HepG2 (cell line): ENCODE results near the gene HEPHL1. TPM values are rescaled to one million over a fixed set of nuclear protein-coding genes. Genes with fewer than 3 reads are reported as not detected.

ENCODE experiments used
- ATF7 ChIP-seq, 2 experiments: fragments of 450-650 bp in 1 of 2; sonication (generic) in 1 of 2; formaldehyde crosslinking in 1 of 2; IDR thresholded peaks; 2 replicates each; pipeline versions ENCODE4 v1.4.0 to v1.6.1; 2016 to 2020; ENCODE audit warnings: antibody characterized with exemption in 1 of 2, mild to moderate bottlenecking in 1 of 2, missing genetic modification reagents in 1 of 2
- GRHL1 ChIP-seq: sonication (generic); formaldehyde crosslinking; conservative IDR thresholded peaks from 2 replicates; pipeline ENCODE4 v1.8.0; 2022; ENCODE audit warnings: missing genetic modification reagents
- NFIC ChIP-seq: IDR thresholded peaks from 2 replicates; pipeline ENCODE4 v1.6.1; 2012; ENCODE audit warnings: mild to moderate bottlenecking, low read length, inconsistent platforms
- PHF5A ChIP-seq: IDR thresholded peaks from one replicate; pipeline ENCODE4 v1.6.1; 2018; ENCODE audit warnings: low read depth, missing genetic modification reagents; ENCODE audit not compliant: unreplicated experiment
- POLR2AphosphoS5 ChIP-seq: IDR thresholded peaks from 2 replicates; pipeline ENCODE4 v1.6.1; 2012; ENCODE audit warnings: low read depth, low read length
- PRPF4 ChIP-seq: fragments of 200-400 bp; formaldehyde crosslinking; IDR thresholded peaks from 2 replicates; pipeline ENCODE4 v1.6.1; 2016; ENCODE audit warnings: low read length, low read depth; ENCODE audit not compliant: poor library complexity, severe bottlenecking
- SMARCE1 ChIP-seq: fragments of 450-650 bp; IDR thresholded peaks from 2 replicates; pipeline ENCODE4 v1.6.1; 2017; ENCODE audit warnings: borderline replicate concordance
- SPEN ChIP-seq: sonication (generic); formaldehyde crosslinking; IDR thresholded peaks from 2 replicates; pipeline ENCODE4 v1.5.1; 2020; ENCODE audit warnings: low read depth, mild to moderate bottlenecking, missing genetic modification reagents
- SSRP1 ChIP-seq: IDR thresholded peaks from 2 replicates; pipeline ENCODE4 v1.6.1; 2016; ENCODE audit warnings: control low read depth
- THAP11 ChIP-seq: IDR thresholded peaks from 2 replicates; pipeline ENCODE4 v1.6.1; 2016; ENCODE audit warnings: missing biosample characterization, missing genetic modification reagents
- WIZ ChIP-seq: sonication (generic); formaldehyde crosslinking; IDR thresholded peaks from 2 replicates; pipeline ENCODE4 v1.5.1; 2020; ENCODE audit warnings: mild to moderate bottlenecking, missing genetic modification reagents
- ZBTB21 ChIP-seq: sonication (generic); formaldehyde crosslinking; IDR thresholded peaks from 2 replicates; pipeline ENCODE4 v1.4.0; 2020; ENCODE audit warnings: missing genetic modification reagents
- ZNF160 ChIP-seq: sonication (generic); formaldehyde crosslinking; IDR thresholded peaks from 2 replicates; pipeline ENCODE4 v1.8.0; 2022; ENCODE audit warnings: mild to moderate bottlenecking, inconsistent platforms, missing genetic modification reagents
- ZNF543 ChIP-seq: sonication (generic); formaldehyde crosslinking; IDR thresholded peaks from 2 replicates; pipeline ENCODE4 v1.4.0; 2020; ENCODE audit warnings: mild to moderate bottlenecking, missing genetic modification reagents
- ZNF563 ChIP-seq: sonication (generic); formaldehyde crosslinking; IDR thresholded peaks from 2 replicates; pipeline ENCODE4 v1.8.0; 2022; ENCODE audit warnings: mild to moderate bottlenecking, moderate library complexity, missing genetic modification reagents
- ZNF709 ChIP-seq: sonication (generic); formaldehyde crosslinking; IDR thresholded peaks from 2 replicates; pipeline ENCODE4 v1.5.0; 2020; ENCODE audit warnings: mild to moderate bottlenecking, missing genetic modification reagents
- ZNF746 ChIP-seq: sonication (generic); formaldehyde crosslinking; IDR thresholded peaks from 2 replicates; pipeline ENCODE4 v1.8.0; 2022; ENCODE audit warnings: mild to moderate bottlenecking, missing genetic modification reagents
- ZSCAN29 ChIP-seq: sonication (generic); formaldehyde crosslinking; conservative IDR thresholded peaks from 2 replicates; pipeline ENCODE4 v1.4.0; 2020; ENCODE audit warnings: mild to moderate bottlenecking, missing genetic modification reagents
- ZSCAN31 ChIP-seq: sonication (generic); formaldehyde crosslinking; IDR thresholded peaks from 2 replicates; pipeline ENCODE4 v1.5.0; 2020; ENCODE audit warnings: low read depth, mild to moderate bottlenecking, missing genetic modification reagents
- polyA plus RNA-seq, 8 experiments: library from polyadenylated mRNA; depleted of rRNA in 3 of 8; stranded (reverse) in 7 of 8; unstranded in 1 of 8; fragments of >200 nt; fragmentation: Illumina TruSeq in 4 of 8; extraction: Trizol in 4 of 8; gene quantifications; 2 replicates each; pipeline versions ENCODE4 v1.2.1 to v1.2.3, GENCODE V29; 2011 to 2016; ENCODE audit warnings: low read depth in 4 of 8, missing spikeins in 1 of 8, mixed read lengths in 1 of 8; ENCODE audit not compliant: insufficient read depth in 1 of 8
- total RNA-seq, 5 experiments: library from RNA; depleted of rRNA; stranded (reverse); fragments of >200 nt; fragmentation: Illumina TruSeq; extraction: Trizol; gene quantifications; 2 replicates each; pipeline ENCODE4 v1.2.3, GENCODE V29; 2016; ENCODE audit warnings: low read depth in 1 of 5
- TF ChIP-seq, protein P1 (sequence below): sonication (generic); formaldehyde crosslinking; IDR thresholded peaks from one replicate; pipeline ENCODE4 v1.5.1; 2020; ENCODE audit warnings: mild to moderate bottlenecking, missing genetic modification reagents; ENCODE audit errors: not compliant biosample characterization

The HEPHL1 gene
- total and polyA plus RNA-seq, 2 of the 13 experiments (the other 11 are each of a cell fraction or from before 2014, with no cell fraction given), result 0.04 to 0.05 TPM

GRCh38 chr11:94128746-94129511, 107.8 kb downstream of the HEPHL1 start, which contains the start of gene PANX1 (continued):
- TF ChIP-seq, protein P1, sequence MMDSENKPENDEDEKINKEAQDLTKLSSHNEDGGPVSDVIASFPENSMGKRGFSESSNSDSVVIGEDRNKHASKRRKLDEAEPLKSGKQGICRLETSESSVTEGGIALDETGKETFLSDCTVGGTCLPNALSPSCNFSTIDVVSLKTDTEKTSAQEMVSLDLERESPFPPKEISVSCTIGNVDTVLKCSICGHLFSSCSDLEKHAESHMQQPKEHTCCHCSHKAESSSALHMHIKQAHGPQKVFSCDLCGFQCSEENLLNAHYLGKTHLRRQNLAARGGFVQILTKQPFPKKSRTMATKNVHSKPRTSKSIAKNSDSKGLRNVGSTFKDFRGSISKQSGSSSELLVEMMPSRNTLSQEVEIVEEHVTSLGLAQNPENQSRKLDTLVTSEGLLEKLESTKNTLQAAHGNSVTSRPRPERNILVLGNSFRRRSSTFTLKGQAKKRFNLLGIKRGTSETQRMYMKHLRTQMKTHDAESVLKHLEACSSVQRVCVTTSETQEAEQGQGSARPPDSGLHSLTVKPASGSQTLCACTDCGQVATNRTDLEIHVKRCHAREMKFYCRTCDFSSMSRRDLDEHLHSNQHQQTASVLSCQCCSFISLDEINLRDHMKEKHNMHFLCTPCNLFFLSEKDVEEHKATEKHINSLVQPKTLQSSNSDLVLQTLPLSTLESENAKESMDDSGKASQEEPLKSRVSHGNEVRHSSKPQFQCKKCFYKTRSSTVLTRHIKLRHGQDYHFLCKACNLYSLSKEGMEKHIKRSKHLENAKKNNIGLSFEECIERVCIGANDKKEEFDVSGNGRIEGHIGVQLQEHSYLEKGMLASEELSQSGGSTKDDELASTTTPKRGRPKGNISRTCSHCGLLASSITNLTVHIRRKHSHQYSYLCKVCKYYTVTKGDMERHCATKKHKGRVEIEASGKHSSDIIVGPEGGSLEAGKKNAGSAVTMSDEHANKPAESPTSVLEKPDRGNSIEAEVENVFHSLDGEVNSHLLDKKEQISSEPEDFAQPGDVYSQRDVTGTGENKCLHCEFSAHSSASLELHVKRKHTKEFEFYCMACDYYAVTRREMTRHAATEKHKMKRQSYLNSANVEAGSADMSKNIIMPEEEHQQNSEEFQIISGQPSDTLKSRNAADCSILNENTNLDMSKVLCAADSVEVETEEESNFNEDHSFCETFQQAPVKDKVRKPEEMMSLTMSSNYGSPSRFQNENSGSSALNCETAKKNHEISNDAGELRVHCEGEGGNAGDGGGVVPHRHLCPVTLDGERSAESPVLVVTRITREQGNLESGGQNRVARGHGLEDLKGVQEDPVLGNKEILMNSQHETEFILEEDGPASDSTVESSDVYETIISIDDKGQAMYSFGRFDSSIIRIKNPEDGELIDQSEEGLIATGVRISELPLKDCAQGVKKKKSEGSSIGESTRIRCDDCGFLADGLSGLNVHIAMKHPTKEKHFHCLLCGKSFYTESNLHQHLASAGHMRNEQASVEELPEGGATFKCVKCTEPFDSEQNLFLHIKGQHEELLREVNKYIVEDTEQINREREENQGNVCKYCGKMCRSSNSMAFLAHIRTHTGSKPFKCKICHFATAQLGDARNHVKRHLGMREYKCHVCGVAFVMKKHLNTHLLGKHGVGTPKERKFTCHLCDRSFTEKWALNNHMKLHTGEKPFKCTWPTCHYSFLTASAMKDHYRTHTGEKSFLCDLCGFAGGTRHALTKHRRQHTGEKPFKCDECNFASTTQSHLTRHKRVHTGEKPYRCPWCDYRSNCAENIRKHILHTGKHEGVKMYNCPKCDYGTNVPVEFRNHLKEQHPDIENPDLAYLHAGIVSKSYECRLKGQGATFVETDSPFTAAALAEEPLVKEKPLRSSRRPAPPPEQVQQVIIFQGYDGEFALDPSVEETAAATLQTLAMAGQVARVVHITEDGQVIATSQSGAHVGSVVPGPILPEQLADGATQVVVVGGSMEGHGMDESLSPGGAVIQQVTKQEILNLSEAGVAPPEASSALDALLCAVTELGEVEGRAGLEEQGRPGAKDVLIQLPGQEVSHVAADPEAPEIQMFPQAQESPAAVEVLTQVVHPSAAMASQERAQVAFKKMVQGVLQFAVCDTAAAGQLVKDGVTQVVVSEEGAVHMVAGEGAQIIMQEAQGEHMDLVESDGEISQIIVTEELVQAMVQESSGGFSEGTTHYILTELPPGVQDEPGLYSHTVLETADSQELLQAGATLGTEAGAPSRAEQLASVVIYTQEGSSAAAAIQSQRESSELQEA (CRISPR knock-in tag), result peak; percentile 67
- TF ChIP-seq GRHL1 (CRISPR knock-in tag) (no peak), THAP11 (peak; percentile 82), SMARCE1 (no peak), ZNF746 (CRISPR knock-in tag) (peak; percentile 29; the same call in 1 of the 2 replicates), WIZ (no peak), SPEN (CRISPR knock-in tag) (peak; percentile 74), POLR2AphosphoS5 (peak; percentile 73), ZNF160 (CRISPR knock-in tag) (peak; percentile 70; the same call in 1 of the 2 replicates), SSRP1 (no peak), ZSCAN29 (CRISPR knock-in tag) (no peak), NFIC (no peak; the same call in 1 of the 2 replicates), ZNF709 (peak; percentile 84; the same call in 1 of the 2 replicates), ZBTB21 (CRISPR knock-in tag) (no peak), ATF7 (IDR thresholded peaks at IDR 0.05) (no peak), ATF7 (CRISPR knock-in tag; IDR thresholded peaks at IDR 0.05) (no peak), ZNF563 (CRISPR knock-in tag) (peak; percentile 40; the same call in 1 of the 2 replicates), ZSCAN31 (CRISPR knock-in tag) (no peak; the same call in 1 of the 2 replicates), ZNF543 (CRISPR knock-in tag) (no peak), PRPF4 (no peak), PHF5A (no peak)
